Naive thymus-derived CD4-positive, alpha-beta T cell (primary cell): ENCODE data around the gene SCYGR7. TPM values are rescaled to one million over a fixed set of nuclear protein-coding genes. Genes with fewer than 3 reads are reported as not detected.
"Not testable (repeated sequence)": the region's sequence is repeated elsewhere in the genome, so short reads cannot be mapped to it uniquely, and the experiment has no call there.

Experiments used
- ATAC-seq: fragments of 150-1000 bp; cut with Tn5 transposase; 2 replicates; pipeline ENCODE4 v1.10.0; 2021; ENCODE audit warnings: mild to moderate bottlenecking, moderate library complexity
- CTCF ChIA-PET: fragments of 350-600 bp; sonication (Branson Sonifier 250); formaldehyde crosslinking; loops from one replicate; lab custom pipeline; 2021; ENCODE audit warnings: antibody characterized with exemption; lab: Charles Lee
- POLR2A ChIA-PET: fragments of 350-600 bp; sonication (Branson Sonifier 250); formaldehyde crosslinking; loops from one replicate; lab custom pipeline; 2021; ENCODE audit warnings: antibody characterized with exemption, inconsistent platforms; lab: Charles Lee
- DNase-seq, 9 donors: peaks; one replicate each; pipeline versions ENCODE4 v3.0.0 to v3.0.0-alpha.2; 2020 to 2022; ENCODE audit warnings: mixed read lengths in 1 of 9
- H3K27ac ChIP-seq: one replicate; pipeline ENCODE4 v1.7.0; 2013; ENCODE audit warnings: mild to moderate bottlenecking, low read depth, low read length, moderate library complexity
- H3K27me3 ChIP-seq, 2 donors: one replicate each; pipeline ENCODE4 v1.7.0; 2013; ENCODE audit warnings: low read length in 2 of 2, mild to moderate bottlenecking in 2 of 2, moderate library complexity in 2 of 2; ENCODE audit not compliant: control insufficient read depth in 2 of 2, insufficient read depth in 2 of 2
- H3K36me3 ChIP-seq, 3 experiments: 1 replicate in 2 of 3; 2 replicates in 1 of 3; pipeline ENCODE4 v1.7.0; 2013; ENCODE audit warnings: low read length in 3 of 3, mild to moderate bottlenecking in 3 of 3, moderate library complexity in 1 of 3; ENCODE audit not compliant: insufficient read depth in 3 of 3, control insufficient read depth in 2 of 3
- H3K4me1 ChIP-seq, 2 donors: one replicate each; pipeline ENCODE4 v1.7.0; 2013; ENCODE audit warnings: low read length in 2 of 2, mild to moderate bottlenecking in 2 of 2, moderate library complexity in 1 of 2; ENCODE audit not compliant: control insufficient read depth in 2 of 2, insufficient read depth in 2 of 2
- H3K4me3 ChIP-seq: 2 replicates; pipeline ENCODE4 v1.7.0; 2013; ENCODE audit warnings: mild to moderate bottlenecking, low read length
- H3K9me3 ChIP-seq, 3 experiments: 1 replicate in 2 of 3; 2 replicates in 1 of 3; pipeline ENCODE4 v1.7.0; 2013; ENCODE audit warnings: low read length in 3 of 3; ENCODE audit not compliant: control insufficient read depth in 2 of 3
- H3K27ac Mint-ChIP-seq, 9 donors: one replicate each; pipeline ENCODE4 v1.8.0; 2020 to 2022; ENCODE audit warnings: mixed read lengths in 9 of 9, mild to moderate bottlenecking in 8 of 9, moderate library complexity in 5 of 9, inconsistent platforms in 2 of 9
- H3K27me3 Mint-ChIP-seq, 5 donors: one replicate each; pipeline ENCODE4 v1.8.0; 2021 to 2022; ENCODE audit warnings: mixed read lengths in 5 of 5, mild to moderate bottlenecking in 1 of 5
- H3K36me3 Mint-ChIP-seq, 5 donors: one replicate each; pipeline ENCODE4 v1.8.0; 2020 to 2022; ENCODE audit warnings: mixed read lengths in 5 of 5, mild to moderate bottlenecking in 3 of 5, inconsistent platforms in 1 of 5
- H3K4me1 Mint-ChIP-seq, 7 donors: one replicate each; pipeline ENCODE4 v1.8.0; 2020 to 2022; ENCODE audit warnings: mixed read lengths in 7 of 7, mild to moderate bottlenecking in 3 of 7, inconsistent platforms in 1 of 7
- H3K4me3 Mint-ChIP-seq, 10 donors: one replicate each; pipeline ENCODE4 v1.8.0; 2020 to 2022; ENCODE audit warnings: mild to moderate bottlenecking in 10 of 10, mixed read lengths in 10 of 10, moderate library complexity in 6 of 10, inconsistent platforms in 2 of 10
- H3K9me3 Mint-ChIP-seq, 11 donors: one replicate each; pipeline ENCODE4 v1.8.0; 2020 to 2022; ENCODE audit warnings: mixed read lengths in 11 of 11, mild to moderate bottlenecking in 4 of 11, inconsistent platforms in 1 of 11, moderate library complexity in 1 of 11
- intact Hi-C, 2 donors: fragments of 100-400 bp; cut with micrococcal nuclease; formaldehyde crosslinking; loops; one replicate each; pipeline ENCODE4 v1.15.1; 2023
- polyA plus RNA-seq, 2 donors: library from polyadenylated mRNA; unstranded; fragments of 300-500 nt; fragmentation: Illumina TruSeq; gene quantifications; one replicate each; pipeline ENCODE4 v1.2.3, GENCODE V29; 2021
- total RNA-seq, 6 experiments: library from RNA in 5 of 6; stranded (reverse) in 5 of 6; gene quantifications; 1 replicate in 5 of 6; 2 replicates in 1 of 6; pipeline ENCODE4 v1.2.3 and lab custom pipeline; 2021 to 2026

SCYGR7 gene
- total and polyA plus RNA-seq, 7 experiments from 2014 or later = not detected

DNA sequence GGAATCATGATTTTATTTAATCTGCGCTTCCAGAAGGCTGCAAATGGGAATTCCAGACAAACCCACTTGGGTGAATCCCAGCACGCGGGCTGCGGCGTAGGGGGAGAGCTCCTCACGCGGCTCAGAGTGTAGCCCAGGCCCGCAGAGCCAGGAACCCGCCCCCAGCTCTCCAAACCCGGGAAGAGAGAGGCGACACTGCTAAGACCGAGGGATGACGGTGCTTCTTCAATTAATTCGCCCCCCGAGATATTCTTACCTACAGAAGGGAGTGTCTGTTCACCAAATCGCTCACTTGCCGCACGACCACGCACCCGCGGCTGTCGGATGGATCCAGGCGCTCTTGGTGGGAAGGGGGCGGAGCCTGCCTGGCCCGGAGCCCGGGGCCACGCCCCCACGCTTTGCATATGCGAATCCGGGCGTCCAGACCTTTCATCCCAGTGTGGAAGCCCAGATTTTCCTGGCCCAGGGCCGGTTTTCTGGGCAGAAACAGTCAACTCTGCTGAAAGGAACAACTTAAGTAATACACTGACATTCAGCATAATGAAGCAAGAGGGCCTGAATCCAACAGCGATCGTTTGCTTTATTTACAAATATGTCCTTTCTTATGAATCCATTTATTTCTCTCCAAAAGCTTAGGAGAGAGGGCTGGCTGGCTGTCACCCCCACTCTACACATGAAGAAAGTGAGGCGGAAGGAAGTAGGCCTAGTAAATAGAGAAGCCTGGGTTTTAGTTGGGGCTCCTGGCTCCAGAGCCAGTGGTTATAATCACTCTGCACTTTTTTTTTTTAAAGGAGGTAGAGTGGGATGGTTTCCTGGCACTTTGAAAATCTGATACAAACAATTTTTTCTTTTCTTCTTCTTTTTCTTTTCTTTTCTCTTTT lies 10.2 kb upstream of the SCYGR7 start, which contains the start of gene SLC19A3:
Gene SLC19A3 (minus strand): TSS at position 342 of the 881 bp plus-strand sequence. CDS start 15,710 bp downstream, outside the sequence.
- peaks cover 0 to 3% of the 10 kb centered on the region in 2 donors for H3K27me3 ChIP-seq
- H3K4me3 ChIP-seq = no peak within 1 kb of the TSS
- ATAC-seq = no peak
- no peaks in the 10 kb centered on the region for H3K4me1 ChIP-seq
- CTCF ChIA-PET = no interaction called here
- POLR2A ChIA-PET = no interaction called here
- Mint-ChIP-seq H3K27ac (no peak within 1 kb of the TSS), H3K36me3 (no peaks in the 10 kb centered on the region), H3K27me3 (peaks cover 19 to 39% (median 32%) of the 10 kb centered on the region in 5 donors), H3K4me1 (peaks cover 0 to 7% (median 0%) of the 10 kb centered on the region in 7 donors), H3K9me3 (peaks cover 0 to 2% (median 0%) of the 10 kb centered on the region in 11 donors), H3K4me3 (peak within 1 kb of the TSS in 6 of 10 donors; percentile 2 to 41 (median 20))
- H3K27ac ChIP-seq = no peak within 1 kb of the TSS
- intact Hi-C loops = no loop called here
- H3K36me3 ChIP-seq = no peaks in the 10 kb centered on the region
- DNase-seq = no peak
- H3K9me3 ChIP-seq = no peaks in the 10 kb centered on the region

GRCh38 chr2:227719641-227720040 lies 8.5 kb upstream of the SCYGR7 start:
- ATAC-seq (no peak), DNase-seq (no peak)
- Mint-ChIP-seq H3K9me3 (peaks cover 0 to 2% (median 0%) of the 10 kb centered on the region in 11 donors), H3K27me3 (peaks cover 15 to 48% (median 39%) of the 10 kb centered on the region in 5 donors), H3K4me1 (peaks cover 0 to 7% (median 0%) of the 10 kb centered on the region in 7 donors), H3K4me3 (no peak overlapping the region), H3K27ac (no peak overlapping the region), H3K36me3 (no peaks in the 10 kb centered on the region)
- H3K27me3 ChIP-seq = peaks cover 0 to 3% of the 10 kb centered on the region in 2 donors
- H3K9me3 ChIP-seq = no peaks in the 10 kb centered on the region
- no peaks in the 10 kb centered on the region for H3K4me1 ChIP-seq
- CTCF ChIA-PET = no interaction called here
- no peak overlapping the region for H3K27ac ChIP-seq
- POLR2A ChIA-PET = no interaction called here
- intact Hi-C loops = no loop called here
- no peaks in the 10 kb centered on the region for H3K36me3 ChIP-seq
- H3K4me3 ChIP-seq = no peak overlapping the region

- H3K36me3 ChIP-seq = no peaks in the 10 kb centered on the region
- Mint-ChIP-seq H3K4me3 (no peak overlapping the region), H3K9me3 (peaks cover 0 to 2% (median 0%) of the 10 kb centered on the region in 11 donors), H3K27ac (no peak overlapping the region), H3K36me3 (no peaks in the 10 kb centered on the region), H3K27me3 (peaks cover 13 to 48% (median 39%) of the 10 kb centered on the region in 5 donors), H3K4me1 (peaks cover 0 to 7% (median 0%) of the 10 kb centered on the region in 7 donors)
- ChIA-PET POLR2A (no interaction called here), CTCF (no interaction called here)
- intact Hi-C loops = no loop called here
- H3K4me3 ChIP-seq = no peak overlapping the region
- DNase-seq (no peak), ATAC-seq (no peak)
- H3K9me3 ChIP-seq = no peaks in the 10 kb centered on the region
- no peak overlapping the region for H3K27ac ChIP-seq
- H3K27me3 ChIP-seq = peaks cover 0 to 3% of the 10 kb centered on the region in 2 donors
- no peaks in the 10 kb centered on the region for H3K4me1 ChIP-seq
Observed at GRCh38 chr2:227720680-227721079, 7.5 kb upstream of the SCYGR7 start.

GRCh38 chr2:227722821-227723220 lies 5.3 kb upstream of the SCYGR7 start:
- H3K4me1 ChIP-seq, H3K9me3 ChIP-seq, H3K36me3 ChIP-seq, H3K27ac Mint-ChIP-seq, POLR2A ChIA-PET, H3K4me1 Mint-ChIP-seq, DNase-seq, ATAC-seq, H3K9me3 Mint-ChIP-seq, intact Hi-C loops, H3K36me3 Mint-ChIP-seq, CTCF ChIA-PET, H3K4me3 ChIP-seq, H3K27me3 ChIP-seq, H3K27ac ChIP-seq, H3K4me3 Mint-ChIP-seq: not testable (repeated sequence)
- peaks cover 0 to 36% (median 31%) of the 10 kb centered on the region in 5 donors for H3K27me3 Mint-ChIP-seq

DNA sequence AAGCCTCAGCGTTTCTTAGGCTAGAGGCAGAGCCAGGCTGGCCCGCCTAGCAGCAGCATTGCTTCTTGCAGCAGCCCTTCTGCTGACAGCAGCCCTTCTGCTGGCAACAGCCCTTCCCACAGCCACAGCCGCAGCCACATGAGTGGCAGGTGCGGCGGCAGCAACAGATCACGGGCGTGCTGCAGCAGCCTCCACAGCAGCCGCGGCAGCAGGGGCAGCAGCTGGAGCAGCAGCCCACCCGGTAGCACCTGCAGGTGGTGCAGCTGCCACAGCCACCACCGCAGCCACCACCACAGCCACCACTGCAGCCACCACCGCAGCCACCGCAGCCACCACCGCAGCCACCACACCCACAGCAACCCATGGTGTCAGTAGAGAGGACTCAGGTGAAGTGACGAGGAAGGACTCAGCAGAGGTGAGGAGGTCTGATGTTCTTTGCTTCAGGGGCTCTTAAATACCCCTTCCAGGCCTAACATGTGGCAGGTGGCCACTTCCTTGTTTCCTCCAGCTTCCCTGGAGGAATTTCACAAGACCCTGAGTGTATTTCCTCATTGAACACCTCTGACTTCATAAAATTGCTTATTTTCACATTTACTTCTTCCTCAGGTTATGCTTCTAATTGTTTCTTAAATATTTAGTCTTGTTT lies 3.6 kb upstream of the SCYGR7 start, which contains the start of gene SCYGR6:
Gene SCYGR6 (minus strand): TSS at position 364 of the 646 bp plus-strand sequence. CDS start 0 bp downstream, at position 364.
- Histone ChIP-seq H3K27me3 (no peaks in the 10 kb centered on the region), H3K36me3 (no peaks in the 10 kb centered on the region), H3K9me3 (no peaks in the 10 kb centered on the region), H3K4me1 (no peaks in the 10 kb centered on the region), H3K4me3 (no peak within 1 kb of the TSS), H3K27ac (no peak within 1 kb of the TSS)
- Mint-ChIP-seq H3K4me3 (no peak within 1 kb of the TSS), H3K27me3 (peaks cover 0 to 40% (median 29%) of the 10 kb centered on the region in 5 donors), H3K27ac (peak within 1 kb of the TSS in 1 of 9 donors; percentile 74), H3K4me1 (peaks cover 0 to 2% (median 0%) of the 10 kb centered on the region in 7 donors), H3K9me3 (peaks cover 0 to 2% (median 0%) of the 10 kb centered on the region in 11 donors), H3K36me3 (no peaks in the 10 kb centered on the region)
- CTCF ChIA-PET = no interaction called here
- POLR2A ChIA-PET = no interaction called here
- DNase-seq (no peak), ATAC-seq (no peak)
- intact Hi-C loops = no loop called here

GRCh38 chr2:227739351-227739750 lies 11.2 kb downstream of the SCYGR7 start:
- Histone ChIP-seq H3K36me3 (no peaks in the 10 kb centered on the region), H3K27me3 (no peaks in the 10 kb centered on the region), H3K4me3 (no peak overlapping the region), H3K27ac (no peak overlapping the region), H3K4me1 (no peaks in the 10 kb centered on the region), H3K9me3 (no peaks in the 10 kb centered on the region)
- CTCF ChIA-PET = no interaction called here
- H3K27ac Mint-ChIP-seq = no peak overlapping the region
- POLR2A ChIA-PET = no interaction called here
- ATAC-seq (no peak), DNase-seq (no peak)
- H3K36me3 Mint-ChIP-seq = no peaks in the 10 kb centered on the region
- H3K9me3 Mint-ChIP-seq = peaks cover 0 to 4% (median 0%) of the 10 kb centered on the region in 11 donors
- H3K4me1 Mint-ChIP-seq = no peaks in the 10 kb centered on the region
- H3K27me3 Mint-ChIP-seq = peaks cover 0 to 34% (median 2%) of the 10 kb centered on the region in 5 donors
- intact Hi-C loops = no loop called here
- no peak overlapping the region for H3K4me3 Mint-ChIP-seq
